Keratinocyte (primary cell): ENCODE data around the gene OSCAR.

Experiments
- CTCF ChIP-seq, 3 experiments: IDR thresholded peaks in 1 of 3; conservative IDR thresholded peaks in 1 of 3; optimal IDR thresholded peaks in 1 of 3; 2 replicates in 2 of 3; 3 replicates in 1 of 3; pipeline versions ENCODE3 to v1.5.1; 2011; ENCODE audit warnings: low read length in 3 of 3, mild to moderate bottlenecking in 3 of 3, moderate library complexity in 2 of 3, control low read depth in 1 of 3, inconsistent platforms in 1 of 3; ENCODE audit not compliant: insufficient read depth in 2 of 3; ENCODE audit errors: extremely low read depth in 1 of 3
- EZH2 ChIP-seq: IDR thresholded peaks from one replicate; pipeline ENCODE4 v1.6.1; 2012; ENCODE audit warnings: inconsistent platforms, mild to moderate bottlenecking, low read length, moderate library complexity

- no peak for TF ChIP-seq CTCF (optimal IDR thresholded peaks at IDR 0.05 in 1 of 3, IDR thresholded peaks at IDR 0.05 in 1 of 3, conservative IDR thresholded peaks at IDR 0.05 in 1 of 3; ENCODE audit: extremely low read depth in 1 of 3, insufficient read depth in 2 of 3, low read length in 3 of 3)
- TF ChIP-seq EZH2 = no peak
Measured at GRCh38 chr19:54127688-54128440, 27.3 kb upstream of the OSCAR start.
